HEK293 (cell line): ENCODE data around the gene ROR2.

Experiments used
- CTCF ChIA-PET: fragments of 350-600 bp; formaldehyde crosslinking; extraction: SDS; loops from one replicate; lab custom pipeline; 2021; ENCODE audit warnings: antibody characterized with exemption; lab: Yijun Ruan, JAX
- POLR2A ChIA-PET: fragments of 300-600 bp; formaldehyde crosslinking; extraction: SDS; loops from one replicate; lab custom pipeline; 2020; ENCODE audit warnings: antibody characterized with exemption, inconsistent platforms; lab: Yijun Ruan, JAX
- H3K27ac ChIP-seq: fragments of 200-500 bp; sonication (Bioruptor generic); 2 replicates; pipeline ENCODE4 v1.5.1; 2014; ENCODE audit warnings: low read depth, low read length, control low read depth, inconsistent platforms; ENCODE audit errors: extremely low read depth
- H3K36me3 ChIP-seq, 2 experiments: fragments of 200-500 bp in 1 of 2; sonication (Bioruptor generic) in 1 of 2; 1 replicate in 1 of 2; 2 replicates in 1 of 2; pipeline ENCODE4 v1.5.1; 2014 to 2017; ENCODE audit warnings: inconsistent platforms in 2 of 2, low read length in 2 of 2; ENCODE audit not compliant: control insufficient read depth in 2 of 2, insufficient read depth in 1 of 2
- H3K4me1 ChIP-seq: fragments of 200-500 bp; sonication (Bioruptor generic); 2 replicates; pipeline ENCODE4 v1.5.1; 2014; ENCODE audit warnings: mild to moderate bottlenecking, low read length, inconsistent platforms; ENCODE audit not compliant: control insufficient read depth, insufficient read depth
- H3K4me3 ChIP-seq: 2 replicates; pipeline ENCODE4 v1.5.1; 2011; ENCODE audit warnings: low read depth, mild to moderate bottlenecking, control low read depth, low read length, moderate library complexity
- H3K9me3 ChIP-seq: fragments of 200-500 bp; sonication (Bioruptor generic); 2 replicates; pipeline ENCODE4 v1.5.1; 2014; ENCODE audit warnings: low read depth, low read length, inconsistent platforms; ENCODE audit not compliant: control insufficient read depth, insufficient read depth
- FEZF1 ChIP-seq: fragments of 450-650 bp; formaldehyde crosslinking; IDR thresholded peaks from 2 replicates; pipeline ENCODE4 v1.5.1; 2016; ENCODE audit warnings: missing biosample characterization, missing genetic modification characterization
- GLIS1 ChIP-seq: fragments of 450-650 bp; formaldehyde crosslinking; IDR thresholded peaks from 2 replicates; pipeline ENCODE4 v1.5.1; 2016; ENCODE audit warnings: missing biosample characterization, missing genetic modification characterization
- HIC1 ChIP-seq: fragments of 450-650 bp; formaldehyde crosslinking; IDR thresholded peaks from 2 replicates; pipeline ENCODE4 v1.5.1; 2016; ENCODE audit warnings: missing biosample characterization, missing genetic modification characterization
- KLF16 ChIP-seq: fragments of 450-650 bp; formaldehyde crosslinking; IDR thresholded peaks from 2 replicates; pipeline ENCODE4 v1.5.1; 2017; ENCODE audit warnings: missing biosample characterization, missing genetic modification characterization
- SCRT2 ChIP-seq: fragments of 450-650 bp; formaldehyde crosslinking; IDR thresholded peaks from 2 replicates; pipeline ENCODE4 v1.5.1; 2016; ENCODE audit warnings: missing biosample characterization, missing genetic modification characterization
- SP7 ChIP-seq: fragments of 450-650 bp; formaldehyde crosslinking; IDR thresholded peaks from 2 replicates; pipeline ENCODE4 v1.5.1; 2016; ENCODE audit warnings: missing biosample characterization, missing genetic modification characterization
- ZBTB49 ChIP-seq: fragments of 450-650 bp; formaldehyde crosslinking; IDR thresholded peaks from 2 replicates; pipeline ENCODE4 v1.5.1; 2016; ENCODE audit warnings: missing biosample characterization, missing genetic modification characterization, low read depth
- ZIC2 ChIP-seq: fragments of 450-650 bp; formaldehyde crosslinking; IDR thresholded peaks from 2 replicates; pipeline ENCODE4 v1.5.1; 2016; ENCODE audit warnings: missing biosample characterization, missing genetic modification characterization
- ZNF10 ChIP-seq: fragments of 450-650 bp; formaldehyde crosslinking; IDR thresholded peaks from 2 replicates; pipeline ENCODE4 v1.5.1; 2017; ENCODE audit warnings: missing biosample characterization, missing genetic modification characterization
- ZNF112 ChIP-seq: fragments of 450-650 bp; formaldehyde crosslinking; IDR thresholded peaks from 2 replicates; pipeline ENCODE4 v1.5.0; 2017; ENCODE audit warnings: missing biosample characterization, missing genetic modification characterization
- ZNF148 ChIP-seq: fragments of 450-650 bp; formaldehyde crosslinking; IDR thresholded peaks from 2 replicates; pipeline ENCODE4 v1.5.0; 2017; ENCODE audit warnings: missing biosample characterization, missing genetic modification characterization, borderline replicate concordance
- ZNF518A ChIP-seq: fragments of 450-650 bp; formaldehyde crosslinking; conservative IDR thresholded peaks from 2 replicates; pipeline ENCODE4 v1.5.1; 2016; ENCODE audit warnings: low read depth, missing biosample characterization, missing genetic modification characterization
- ZNF600 ChIP-seq: fragments of 450-650 bp; formaldehyde crosslinking; IDR thresholded peaks from 2 replicates; pipeline ENCODE4 v1.5.1; 2016; ENCODE audit warnings: missing biosample characterization, missing genetic modification characterization
- ZSCAN30 ChIP-seq: fragments of 450-650 bp; IDR thresholded peaks from 2 replicates; pipeline ENCODE4 v1.5.1; 2018; ENCODE audit warnings: missing biosample characterization, mild to moderate bottlenecking, missing genetic modification characterization, moderate library complexity
- ZSCAN5A ChIP-seq: fragments of 450-650 bp; formaldehyde crosslinking; IDR thresholded peaks from 2 replicates; pipeline ENCODE4 v1.5.1; 2016; ENCODE audit warnings: missing biosample characterization, missing genetic modification characterization
- ZXDB ChIP-seq: fragments of 450-650 bp; formaldehyde crosslinking; IDR thresholded peaks from 2 replicates; pipeline ENCODE4 v1.5.1; 2016; ENCODE audit warnings: missing biosample characterization, missing genetic modification characterization

ROR2 gene

GRCh38 chr9:91898451-91899218 lies 51.4 kb downstream of the ROR2 start:
- POLR2A ChIA-PET: no interaction called here

More at GRCh38 chr9:91898451-91899218, 51.4 kb downstream of the ROR2 start:
- Histone ChIP-seq H3K4me3 (no peak overlapping the region), H3K4me1 (peaks cover 30% of the 10 kb centered on the region), H3K9me3 (no peaks in the 10 kb centered on the region), H3K36me3 (no peaks in the 10 kb centered on the region), H3K27ac (peak overlapping the region; percentile 9; the same call in 1 of the 2 replicates)
- TF ChIP-seq SP7 (tag by site-specific recombination): 0 out of 2 replicates have a peak, but pooled peaks have one; percentile 29
- peak; percentile 95 for TF ChIP-seq FEZF1
- 0 out of 2 replicates have a peak, but pooled peaks have one; percentile 21 for TF ChIP-seq SCRT2
- peak; percentile 27; the same call in 1 of the 2 replicates for TF ChIP-seq GLIS1 (tag by site-specific recombination)
- no peak for TF ChIP-seq ZNF148 (tag by site-specific recombination)
- 0 out of 2 replicates have a peak, but pooled peaks have one; percentile 23 for TF ChIP-seq HIC1 (tag by site-specific recombination)
- TF ChIP-seq ZXDB (tag by site-specific recombination): 0 out of 2 replicates have a peak, but pooled peaks have one; percentile 22
- TF ChIP-seq ZNF600 (tag by site-specific recombination): peak; percentile 75
- no peak for TF ChIP-seq ZSCAN5A (tag by site-specific recombination)
- no peak for TF ChIP-seq ZNF112 (tag by site-specific recombination)
- 0 out of 2 replicates have a peak, but pooled peaks have one; percentile 24 for TF ChIP-seq ZNF10 (tag by site-specific recombination)
- peak; percentile 39; the same call in 1 of the 2 replicates for TF ChIP-seq KLF16 (tag by site-specific recombination)
- no peak for TF ChIP-seq ZNF518A
- no peak for TF ChIP-seq ZBTB49
- TF ChIP-seq ZIC2 (tag by site-specific recombination): peak; percentile 50; the same call in 1 of the 2 replicates
- TF ChIP-seq ZSCAN30 (tag by site-specific recombination): 0 out of 2 replicates have a peak, but pooled peaks have one; percentile 24
- CTCF ChIA-PET: interaction anchor here (0.6 kb wide), 1 partner anchor 56 kb away, joined by 3 read pairs; no protein-coding TSS in a partner anchor
